ENCODE data around the gene RBM48. TPM values are rescaled to one million over a fixed set of nuclear protein-coding genes. Genes with fewer than 3 reads are reported as not detected.

RBM48 gene
- total and polyA plus RNA-seq, 9 of the 15 experiments (the other 6 are each of a cell fraction or from before 2014, with no cell fraction given) = 9.9 to 35.1 (median 16.3) TPM

DNA sequence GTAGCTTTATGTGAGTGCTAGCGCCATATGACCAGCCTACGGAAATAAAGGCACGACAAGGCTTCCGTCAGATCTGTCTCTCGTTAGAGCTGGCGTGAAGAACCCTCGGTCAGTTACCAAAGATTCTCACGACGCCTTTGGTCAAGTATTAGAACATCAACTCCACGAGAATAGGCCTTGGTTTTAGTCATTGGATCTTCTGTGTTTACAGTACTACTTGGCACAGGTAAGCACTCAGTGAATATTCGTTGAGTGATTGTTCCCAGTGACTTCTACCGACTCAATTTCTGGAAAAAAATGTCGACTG, 316 bp downstream of the RBM48 start (continued):
- TF ChIP-seq, protein P1, sequence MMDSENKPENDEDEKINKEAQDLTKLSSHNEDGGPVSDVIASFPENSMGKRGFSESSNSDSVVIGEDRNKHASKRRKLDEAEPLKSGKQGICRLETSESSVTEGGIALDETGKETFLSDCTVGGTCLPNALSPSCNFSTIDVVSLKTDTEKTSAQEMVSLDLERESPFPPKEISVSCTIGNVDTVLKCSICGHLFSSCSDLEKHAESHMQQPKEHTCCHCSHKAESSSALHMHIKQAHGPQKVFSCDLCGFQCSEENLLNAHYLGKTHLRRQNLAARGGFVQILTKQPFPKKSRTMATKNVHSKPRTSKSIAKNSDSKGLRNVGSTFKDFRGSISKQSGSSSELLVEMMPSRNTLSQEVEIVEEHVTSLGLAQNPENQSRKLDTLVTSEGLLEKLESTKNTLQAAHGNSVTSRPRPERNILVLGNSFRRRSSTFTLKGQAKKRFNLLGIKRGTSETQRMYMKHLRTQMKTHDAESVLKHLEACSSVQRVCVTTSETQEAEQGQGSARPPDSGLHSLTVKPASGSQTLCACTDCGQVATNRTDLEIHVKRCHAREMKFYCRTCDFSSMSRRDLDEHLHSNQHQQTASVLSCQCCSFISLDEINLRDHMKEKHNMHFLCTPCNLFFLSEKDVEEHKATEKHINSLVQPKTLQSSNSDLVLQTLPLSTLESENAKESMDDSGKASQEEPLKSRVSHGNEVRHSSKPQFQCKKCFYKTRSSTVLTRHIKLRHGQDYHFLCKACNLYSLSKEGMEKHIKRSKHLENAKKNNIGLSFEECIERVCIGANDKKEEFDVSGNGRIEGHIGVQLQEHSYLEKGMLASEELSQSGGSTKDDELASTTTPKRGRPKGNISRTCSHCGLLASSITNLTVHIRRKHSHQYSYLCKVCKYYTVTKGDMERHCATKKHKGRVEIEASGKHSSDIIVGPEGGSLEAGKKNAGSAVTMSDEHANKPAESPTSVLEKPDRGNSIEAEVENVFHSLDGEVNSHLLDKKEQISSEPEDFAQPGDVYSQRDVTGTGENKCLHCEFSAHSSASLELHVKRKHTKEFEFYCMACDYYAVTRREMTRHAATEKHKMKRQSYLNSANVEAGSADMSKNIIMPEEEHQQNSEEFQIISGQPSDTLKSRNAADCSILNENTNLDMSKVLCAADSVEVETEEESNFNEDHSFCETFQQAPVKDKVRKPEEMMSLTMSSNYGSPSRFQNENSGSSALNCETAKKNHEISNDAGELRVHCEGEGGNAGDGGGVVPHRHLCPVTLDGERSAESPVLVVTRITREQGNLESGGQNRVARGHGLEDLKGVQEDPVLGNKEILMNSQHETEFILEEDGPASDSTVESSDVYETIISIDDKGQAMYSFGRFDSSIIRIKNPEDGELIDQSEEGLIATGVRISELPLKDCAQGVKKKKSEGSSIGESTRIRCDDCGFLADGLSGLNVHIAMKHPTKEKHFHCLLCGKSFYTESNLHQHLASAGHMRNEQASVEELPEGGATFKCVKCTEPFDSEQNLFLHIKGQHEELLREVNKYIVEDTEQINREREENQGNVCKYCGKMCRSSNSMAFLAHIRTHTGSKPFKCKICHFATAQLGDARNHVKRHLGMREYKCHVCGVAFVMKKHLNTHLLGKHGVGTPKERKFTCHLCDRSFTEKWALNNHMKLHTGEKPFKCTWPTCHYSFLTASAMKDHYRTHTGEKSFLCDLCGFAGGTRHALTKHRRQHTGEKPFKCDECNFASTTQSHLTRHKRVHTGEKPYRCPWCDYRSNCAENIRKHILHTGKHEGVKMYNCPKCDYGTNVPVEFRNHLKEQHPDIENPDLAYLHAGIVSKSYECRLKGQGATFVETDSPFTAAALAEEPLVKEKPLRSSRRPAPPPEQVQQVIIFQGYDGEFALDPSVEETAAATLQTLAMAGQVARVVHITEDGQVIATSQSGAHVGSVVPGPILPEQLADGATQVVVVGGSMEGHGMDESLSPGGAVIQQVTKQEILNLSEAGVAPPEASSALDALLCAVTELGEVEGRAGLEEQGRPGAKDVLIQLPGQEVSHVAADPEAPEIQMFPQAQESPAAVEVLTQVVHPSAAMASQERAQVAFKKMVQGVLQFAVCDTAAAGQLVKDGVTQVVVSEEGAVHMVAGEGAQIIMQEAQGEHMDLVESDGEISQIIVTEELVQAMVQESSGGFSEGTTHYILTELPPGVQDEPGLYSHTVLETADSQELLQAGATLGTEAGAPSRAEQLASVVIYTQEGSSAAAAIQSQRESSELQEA (IDR thresholded peaks at IDR 0.05; ENCODE audit: low read depth) = peak; percentile 47; the same call in 1 of the 2 replicates
- TF ChIP-seq EP400 (IDR thresholded peaks at IDR 0.05) (peak; percentile 67), ZC3H11A (IDR thresholded peaks at IDR 0.05; ENCODE audit: low read depth, low read length) (no peak), BRD9 (IDR thresholded peaks at IDR 0.05; ENCODE audit: low read depth, partially characterized antibody) (peak; percentile 16), FUS (optimal IDR thresholded peaks at IDR 0.05; ENCODE audit: low read depth, low read length) (no peak), BACH1 (tag; IDR thresholded peaks at IDR 0.05) (0 out of 2 replicates have a peak, but pooled peaks have one; percentile 54), CBFB (CRISPR knock-in tag; IDR thresholded peaks at IDR 0.05) (0 out of 2 replicates have a peak, but pooled peaks have one; percentile 35), RBFOX2 (IDR thresholded peaks at IDR 0.05; ENCODE audit: low read depth, low read length) (peak; percentile 12; the same call in 1 of the 2 replicates), NBN (IDR thresholded peaks at IDR 0.05; ENCODE audit: low read depth) (0 out of 2 replicates have a peak, but pooled peaks have one; percentile 13), MECOM (CRISPR knock-in tag; IDR thresholded peaks at IDR 0.05) (0 out of 2 replicates have a peak, but pooled peaks have one; percentile 37)
- TF ChIP-seq, protein P2, sequence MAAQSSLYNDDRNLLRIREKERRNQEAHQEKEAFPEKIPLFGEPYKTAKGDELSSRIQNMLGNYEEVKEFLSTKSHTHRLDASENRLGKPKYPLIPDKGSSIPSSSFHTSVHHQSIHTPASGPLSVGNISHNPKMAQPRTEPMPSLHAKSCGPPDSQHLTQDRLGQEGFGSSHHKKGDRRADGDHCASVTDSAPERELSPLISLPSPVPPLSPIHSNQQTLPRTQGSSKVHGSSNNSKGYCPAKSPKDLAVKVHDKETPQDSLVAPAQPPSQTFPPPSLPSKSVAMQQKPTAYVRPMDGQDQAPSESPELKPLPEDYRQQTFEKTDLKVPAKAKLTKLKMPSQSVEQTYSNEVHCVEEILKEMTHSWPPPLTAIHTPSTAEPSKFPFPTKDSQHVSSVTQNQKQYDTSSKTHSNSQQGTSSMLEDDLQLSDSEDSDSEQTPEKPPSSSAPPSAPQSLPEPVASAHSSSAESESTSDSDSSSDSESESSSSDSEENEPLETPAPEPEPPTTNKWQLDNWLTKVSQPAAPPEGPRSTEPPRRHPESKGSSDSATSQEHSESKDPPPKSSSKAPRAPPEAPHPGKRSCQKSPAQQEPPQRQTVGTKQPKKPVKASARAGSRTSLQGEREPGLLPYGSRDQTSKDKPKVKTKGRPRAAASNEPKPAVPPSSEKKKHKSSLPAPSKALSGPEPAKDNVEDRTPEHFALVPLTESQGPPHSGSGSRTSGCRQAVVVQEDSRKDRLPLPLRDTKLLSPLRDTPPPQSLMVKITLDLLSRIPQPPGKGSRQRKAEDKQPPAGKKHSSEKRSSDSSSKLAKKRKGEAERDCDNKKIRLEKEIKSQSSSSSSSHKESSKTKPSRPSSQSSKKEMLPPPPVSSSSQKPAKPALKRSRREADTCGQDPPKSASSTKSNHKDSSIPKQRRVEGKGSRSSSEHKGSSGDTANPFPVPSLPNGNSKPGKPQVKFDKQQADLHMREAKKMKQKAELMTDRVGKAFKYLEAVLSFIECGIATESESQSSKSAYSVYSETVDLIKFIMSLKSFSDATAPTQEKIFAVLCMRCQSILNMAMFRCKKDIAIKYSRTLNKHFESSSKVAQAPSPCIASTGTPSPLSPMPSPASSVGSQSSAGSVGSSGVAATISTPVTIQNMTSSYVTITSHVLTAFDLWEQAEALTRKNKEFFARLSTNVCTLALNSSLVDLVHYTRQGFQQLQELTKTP (IDR thresholded peaks at IDR 0.05; ENCODE audit: low read depth in 1 of 2, partially characterized antibody in 2 of 2) = peak in 1 of 2 experiments; percentile 18
- TF ChIP-seq, protein P3, sequence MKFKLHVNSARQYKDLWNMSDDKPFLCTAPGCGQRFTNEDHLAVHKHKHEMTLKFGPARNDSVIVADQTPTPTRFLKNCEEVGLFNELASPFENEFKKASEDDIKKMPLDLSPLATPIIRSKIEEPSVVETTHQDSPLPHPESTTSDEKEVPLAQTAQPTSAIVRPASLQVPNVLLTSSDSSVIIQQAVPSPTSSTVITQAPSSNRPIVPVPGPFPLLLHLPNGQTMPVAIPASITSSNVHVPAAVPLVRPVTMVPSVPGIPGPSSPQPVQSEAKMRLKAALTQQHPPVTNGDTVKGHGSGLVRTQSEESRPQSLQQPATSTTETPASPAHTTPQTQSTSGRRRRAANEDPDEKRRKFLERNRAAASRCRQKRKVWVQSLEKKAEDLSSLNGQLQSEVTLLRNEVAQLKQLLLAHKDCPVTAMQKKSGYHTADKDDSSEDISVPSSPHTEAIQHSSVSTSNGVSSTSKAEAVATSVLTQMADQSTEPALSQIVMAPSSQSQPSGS (CRISPR knock-in tag; IDR thresholded peaks at IDR 0.05) = no peak
- TF ChIP-seq, protein P4, sequence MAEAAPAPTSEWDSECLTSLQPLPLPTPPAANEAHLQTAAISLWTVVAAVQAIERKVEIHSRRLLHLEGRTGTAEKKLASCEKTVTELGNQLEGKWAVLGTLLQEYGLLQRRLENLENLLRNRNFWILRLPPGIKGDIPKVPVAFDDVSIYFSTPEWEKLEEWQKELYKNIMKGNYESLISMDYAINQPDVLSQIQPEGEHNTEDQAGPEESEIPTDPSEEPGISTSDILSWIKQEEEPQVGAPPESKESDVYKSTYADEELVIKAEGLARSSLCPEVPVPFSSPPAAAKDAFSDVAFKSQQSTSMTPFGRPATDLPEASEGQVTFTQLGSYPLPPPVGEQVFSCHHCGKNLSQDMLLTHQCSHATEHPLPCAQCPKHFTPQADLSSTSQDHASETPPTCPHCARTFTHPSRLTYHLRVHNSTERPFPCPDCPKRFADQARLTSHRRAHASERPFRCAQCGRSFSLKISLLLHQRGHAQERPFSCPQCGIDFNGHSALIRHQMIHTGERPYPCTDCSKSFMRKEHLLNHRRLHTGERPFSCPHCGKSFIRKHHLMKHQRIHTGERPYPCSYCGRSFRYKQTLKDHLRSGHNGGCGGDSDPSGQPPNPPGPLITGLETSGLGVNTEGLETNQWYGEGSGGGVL (CRISPR knock-in tag; IDR thresholded peaks at IDR 0.05) = no peak
